Panc1 (cell line): ENCODE data around the gene GRAMD1B. TPM values are rescaled to one million over a fixed set of nuclear protein-coding genes. Genes with fewer than 3 reads are reported as not detected.

Source experiments
- ATAC-seq: fragments of 200-7000 bp; cut with Tn5 transposase; 2 replicates; pipeline ENCODE4 v1.9.1; 2020; ENCODE audit warnings: mild to moderate bottlenecking, moderate library complexity
- BruUV-seq: library from RNA; stranded (reverse); fragments of 400-500 nt; replicated peaks from 2 replicates; lab custom pipeline; 2021; lab: Mats Ljungman, UMichigan
- CTCF ChIA-PET: fragments of 300-600 bp; sonication (Branson Sonifier 250); formaldehyde crosslinking; loops from one replicate; lab custom pipeline; 2022; ENCODE audit warnings: antibody characterized with exemption; lab: Charles Lee
- POLR2A ChIA-PET: fragments of 300-600 bp; sonication (Branson Sonifier 250); formaldehyde crosslinking; loops from one replicate; lab custom pipeline; 2022; ENCODE audit warnings: antibody characterized with exemption; lab: Charles Lee
- DNase-seq: peaks from one replicate; pipeline ENCODE4 v3.0.0-alpha.2; 2010; ENCODE audit warnings: low read depth, low spot score
- H3K27ac ChIP-seq: 2 replicates; pipeline ENCODE4 v1.5.1; 2011; ENCODE audit warnings: mild to moderate bottlenecking, low read length, inconsistent platforms
- H3K27me3 ChIP-seq: fragments of 200-500 bp; sonication (Bioruptor generic); 2 replicates; pipeline ENCODE4 v1.6.0; 2014; ENCODE audit warnings: low read length, inconsistent platforms; ENCODE audit not compliant: control insufficient read depth, insufficient read depth
- H3K36me3 ChIP-seq: fragments of 200-500 bp; sonication (Bioruptor generic); 2 replicates; pipeline ENCODE4 v1.5.1; 2014; ENCODE audit warnings: inconsistent platforms, mild to moderate bottlenecking, low read length, moderate library complexity; ENCODE audit not compliant: control insufficient read depth, insufficient read depth
- H3K4me1 ChIP-seq: 2 replicates; pipeline ENCODE4 v1.5.1; 2011; ENCODE audit warnings: inconsistent platforms, mild to moderate bottlenecking, low read length, moderate library complexity; ENCODE audit not compliant: control insufficient read depth, insufficient read depth
- H3K4me3 ChIP-seq, 2 experiments: 2 replicates each; pipeline ENCODE4 v1.5.1; 2011 to 2012; ENCODE audit warnings: low read depth in 2 of 2, low read length in 2 of 2, mild to moderate bottlenecking in 2 of 2, inconsistent platforms in 1 of 2, moderate library complexity in 1 of 2
- H3K9me3 ChIP-seq: fragments of 200-500 bp; sonication (Bioruptor generic); 2 replicates; pipeline ENCODE4 v1.5.1; 2014; ENCODE audit warnings: low read depth, mild to moderate bottlenecking, inconsistent platforms, low read length, moderate library complexity; ENCODE audit not compliant: control insufficient read depth, insufficient read depth
- POLR2AphosphoS5 ChIP-seq: IDR thresholded peaks from 2 replicates; pipeline ENCODE4 v1.6.1; 2012; ENCODE audit warnings: mild to moderate bottlenecking, low read depth, low read length, moderate library complexity
- SIN3A ChIP-seq: IDR thresholded peaks from 2 replicates; pipeline ENCODE4 v1.6.1; 2012; ENCODE audit warnings: low read depth, mild to moderate bottlenecking, low read length, moderate library complexity, borderline replicate concordance; ENCODE audit not compliant: insufficient read depth
- TCF7L2 ChIP-seq: IDR thresholded peaks from 2 replicates; pipeline ENCODE4 v1.6.1; 2011; ENCODE audit warnings: mild to moderate bottlenecking, low read depth, low read length, inconsistent platforms
- in situ Hi-C: cut with HindIII; loops from 2 replicates; pipeline ENCODE4 v1.10.0; 2016; ENCODE audit warnings: low sequenced_read_pairs, low pct_unique_long_range_greater_than_20kb
- intact Hi-C: fragments of 100-400 bp; cut with micrococcal nuclease; formaldehyde crosslinking; loops from one replicate; pipeline ENCODE4 v1.10.0; 2022; ENCODE audit not compliant: unreplicated experiment
- total RNA-seq: library from RNA; stranded (reverse); gene quantifications from one replicate; pipeline ENCODE4 v1.2.1, GENCODE V29; 2021; ENCODE audit not compliant: unreplicated experiment
- TF ChIP-seq, protein P1 (sequence below): fragments of 450-650 bp; IDR thresholded peaks from 2 replicates; pipeline ENCODE4 v1.5.1; 2017; ENCODE audit warnings: mild to moderate bottlenecking
- TF ChIP-seq, protein P2 (sequence below), 2 experiments: IDR thresholded peaks; 2 replicates each; pipeline ENCODE4 v1.6.1; 2011 to 2012; ENCODE audit warnings: low read depth in 2 of 2, control low read depth in 1 of 2, low read length in 1 of 2, mild to moderate bottlenecking in 1 of 2, moderate library complexity in 1 of 2; ENCODE audit not compliant: insufficient read depth in 1 of 2

Gene GRAMD1B
- total RNA-seq, 1 experiment from 2014 or later = 0.46 TPM

- Histone ChIP-seq H3K27me3 (peaks cover 16% of the 10 kb centered on the region; the same call in 1 of the 2 replicates), H3K4me1 (no peaks in the 10 kb centered on the region), H3K9me3 (no peaks in the 10 kb centered on the region), H3K27ac (no peak overlapping the region), H3K36me3 (no peaks in the 10 kb centered on the region), H3K4me3 (no peak overlapping the region)
- CTCF ChIA-PET = no interaction called here
- in situ Hi-C loops (no loop called here), intact Hi-C loops (no loop called here)
- DNase-seq = no peak
- POLR2A ChIA-PET = no interaction called here
- no peak for ATAC-seq
- no peak for TF ChIP-seq SIN3A
- BruUV-seq = no TSS peak
These were observed 37.2 kb upstream of the GRAMD1B start for GRCh38 chr11:123392844-123393243.

GRCh38 chr11:123393312-123393927, 36.6 kb upstream of the GRAMD1B start:
- ATAC-seq (no peak), DNase-seq (no peak)
- Histone ChIP-seq H3K27ac (no peak overlapping the region), H3K27me3 (peaks cover 16% of the 10 kb centered on the region; the same call in 1 of the 2 replicates), H3K9me3 (no peaks in the 10 kb centered on the region), H3K36me3 (no peaks in the 10 kb centered on the region), H3K4me3 (no peak overlapping the region), H3K4me1 (no peaks in the 10 kb centered on the region)
- intact Hi-C loops (no loop called here), in situ Hi-C loops (no loop called here)
- BruUV-seq = no TSS peak
- ChIA-PET CTCF (no interaction called here), POLR2A (no interaction called here)
- no peak for TF ChIP-seq SIN3A
- TF ChIP-seq, protein P1, sequence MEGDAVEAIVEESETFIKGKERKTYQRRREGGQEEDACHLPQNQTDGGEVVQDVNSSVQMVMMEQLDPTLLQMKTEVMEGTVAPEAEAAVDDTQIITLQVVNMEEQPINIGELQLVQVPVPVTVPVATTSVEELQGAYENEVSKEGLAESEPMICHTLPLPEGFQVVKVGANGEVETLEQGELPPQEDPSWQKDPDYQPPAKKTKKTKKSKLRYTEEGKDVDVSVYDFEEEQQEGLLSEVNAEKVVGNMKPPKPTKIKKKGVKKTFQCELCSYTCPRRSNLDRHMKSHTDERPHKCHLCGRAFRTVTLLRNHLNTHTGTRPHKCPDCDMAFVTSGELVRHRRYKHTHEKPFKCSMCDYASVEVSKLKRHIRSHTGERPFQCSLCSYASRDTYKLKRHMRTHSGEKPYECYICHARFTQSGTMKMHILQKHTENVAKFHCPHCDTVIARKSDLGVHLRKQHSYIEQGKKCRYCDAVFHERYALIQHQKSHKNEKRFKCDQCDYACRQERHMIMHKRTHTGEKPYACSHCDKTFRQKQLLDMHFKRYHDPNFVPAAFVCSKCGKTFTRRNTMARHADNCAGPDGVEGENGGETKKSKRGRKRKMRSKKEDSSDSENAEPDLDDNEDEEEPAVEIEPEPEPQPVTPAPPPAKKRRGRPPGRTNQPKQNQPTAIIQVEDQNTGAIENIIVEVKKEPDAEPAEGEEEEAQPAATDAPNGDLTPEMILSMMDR = no peak
- TF ChIP-seq, protein P2, sequence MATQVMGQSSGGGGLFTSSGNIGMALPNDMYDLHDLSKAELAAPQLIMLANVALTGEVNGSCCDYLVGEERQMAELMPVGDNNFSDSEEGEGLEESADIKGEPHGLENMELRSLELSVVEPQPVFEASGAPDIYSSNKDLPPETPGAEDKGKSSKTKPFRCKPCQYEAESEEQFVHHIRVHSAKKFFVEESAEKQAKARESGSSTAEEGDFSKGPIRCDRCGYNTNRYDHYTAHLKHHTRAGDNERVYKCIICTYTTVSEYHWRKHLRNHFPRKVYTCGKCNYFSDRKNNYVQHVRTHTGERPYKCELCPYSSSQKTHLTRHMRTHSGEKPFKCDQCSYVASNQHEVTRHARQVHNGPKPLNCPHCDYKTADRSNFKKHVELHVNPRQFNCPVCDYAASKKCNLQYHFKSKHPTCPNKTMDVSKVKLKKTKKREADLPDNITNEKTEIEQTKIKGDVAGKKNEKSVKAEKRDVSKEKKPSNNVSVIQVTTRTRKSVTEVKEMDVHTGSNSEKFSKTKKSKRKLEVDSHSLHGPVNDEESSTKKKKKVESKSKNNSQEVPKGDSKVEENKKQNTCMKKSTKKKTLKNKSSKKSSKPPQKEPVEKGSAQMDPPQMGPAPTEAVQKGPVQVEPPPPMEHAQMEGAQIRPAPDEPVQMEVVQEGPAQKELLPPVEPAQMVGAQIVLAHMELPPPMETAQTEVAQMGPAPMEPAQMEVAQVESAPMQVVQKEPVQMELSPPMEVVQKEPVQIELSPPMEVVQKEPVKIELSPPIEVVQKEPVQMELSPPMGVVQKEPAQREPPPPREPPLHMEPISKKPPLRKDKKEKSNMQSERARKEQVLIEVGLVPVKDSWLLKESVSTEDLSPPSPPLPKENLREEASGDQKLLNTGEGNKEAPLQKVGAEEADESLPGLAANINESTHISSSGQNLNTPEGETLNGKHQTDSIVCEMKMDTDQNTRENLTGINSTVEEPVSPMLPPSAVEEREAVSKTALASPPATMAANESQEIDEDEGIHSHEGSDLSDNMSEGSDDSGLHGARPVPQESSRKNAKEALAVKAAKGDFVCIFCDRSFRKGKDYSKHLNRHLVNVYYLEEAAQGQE (IDR thresholded peaks at IDR 0.05; ENCODE audit: insufficient read depth in 1 of 2, low read depth in 2 of 2, low read length in 1 of 2) = no peak
- TF ChIP-seq TCF7L2 = no peak
- TF ChIP-seq POLR2AphosphoS5 = no peak

DNA sequence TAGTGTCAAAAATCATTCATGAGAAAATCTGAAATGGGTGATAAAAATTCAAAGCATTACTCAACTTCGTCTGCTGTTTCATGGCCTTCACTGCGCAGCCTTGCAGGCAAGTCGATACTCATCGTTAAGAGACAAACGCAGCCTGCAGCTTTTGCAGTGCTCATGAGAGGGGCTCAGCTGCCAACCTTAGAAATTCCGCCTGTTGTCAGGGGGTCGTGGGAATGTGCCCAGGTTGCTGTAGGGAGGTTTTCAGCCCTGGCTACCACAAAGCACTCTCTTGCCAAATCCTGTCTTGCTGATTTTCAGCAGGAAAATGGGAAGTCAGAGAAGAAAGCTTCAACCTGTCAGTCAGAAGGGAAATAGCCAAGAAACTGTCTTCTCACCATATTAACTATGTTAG, 25.4 kb upstream of the GRAMD1B start:
- DNase-seq = no peak
- POLR2A ChIA-PET = no interaction called here
- intact Hi-C loops = no loop called here
- CTCF ChIA-PET = no interaction called here
- Histone ChIP-seq H3K4me3 (no peak overlapping the region), H3K27ac (no peak overlapping the region), H3K9me3 (no peaks in the 10 kb centered on the region), H3K4me1 (no peaks in the 10 kb centered on the region), H3K27me3 (peaks cover 30% of the 10 kb centered on the region), H3K36me3 (no peaks in the 10 kb centered on the region)
- TF ChIP-seq, protein P2 (IDR thresholded peaks at IDR 0.05; ENCODE audit: insufficient read depth in 1 of 2, low read depth in 2 of 2, low read length in 1 of 2) = no peak
- TF ChIP-seq SIN3A (no peak), TCF7L2 (no peak), POLR2AphosphoS5 (no peak)
- TF ChIP-seq, protein P1 = no peak
- BruUV-seq = no TSS peak
- no peak for ATAC-seq
- in situ Hi-C loops = no loop called here
